HT-29 (cell line): ENCODE data around the gene HTR1D. TPM values are rescaled to one million over a fixed set of nuclear protein-coding genes. Genes with fewer than 3 reads are reported as not detected.

Experiments used
- DNase-seq: peaks from one replicate; pipeline ENCODE4 v3.0.0-alpha.2; 2015; ENCODE audit warnings: low spot score
- total RNA-seq: library from RNA; depleted of rRNA; stranded (reverse); fragments of >200 nt; shearing (Covaris generic); gene quantifications from 2 replicates; pipeline ENCODE4 v1.2.3, GENCODE V29; 2014

Gene HTR1D
- total RNA-seq, 1 experiment from 2014 or later: 1.0 TPM

DNA sequence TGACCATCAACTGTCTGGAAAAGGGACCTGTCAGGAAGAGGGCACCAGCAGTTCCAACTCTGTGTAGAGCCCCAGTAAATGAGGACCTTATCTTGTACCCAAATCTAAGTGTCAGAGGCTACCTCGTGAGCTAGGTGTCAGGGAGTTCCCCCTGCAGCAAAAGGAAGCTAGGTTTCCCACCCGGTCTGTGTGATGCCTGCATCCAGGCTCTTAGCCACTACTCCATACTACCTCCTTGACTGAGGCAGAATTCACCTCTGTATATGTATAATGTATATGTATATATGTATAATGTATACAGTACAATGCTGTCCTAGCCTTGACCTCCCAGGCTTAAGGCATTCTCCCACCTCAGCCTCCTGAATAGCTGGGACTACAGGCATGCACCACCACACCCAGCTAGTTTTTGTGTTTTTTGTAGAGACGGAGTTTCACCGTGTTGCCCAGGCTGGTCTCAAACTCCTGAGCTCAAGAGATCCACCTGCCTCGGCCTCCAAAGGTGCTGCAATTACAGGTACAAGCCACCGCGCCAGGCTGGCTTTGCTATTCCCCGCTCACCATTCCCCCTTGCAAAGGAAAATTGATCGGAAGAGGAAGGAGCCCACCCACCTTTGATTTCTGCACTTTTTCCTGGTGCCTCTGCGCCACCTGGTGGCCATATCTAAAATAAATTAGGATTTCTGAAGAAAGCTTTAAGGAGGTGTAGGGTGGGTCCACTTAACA lies 32.9 kb downstream of the HTR1D start:
- DNase-seq: peak; percentile 68

GRCh38 chr1:23179862-23180261 lies 37.4 kb downstream of the HTR1D start:
- no peak for DNase-seq

GRCh38 chr1:23178950-23179349 lies 38.4 kb downstream of the HTR1D start:
- DNase-seq: peak; percentile 52

GRCh38 chr1:23178414-23178813 lies 38.9 kb downstream of the HTR1D start:
- no peak for DNase-seq

DNA sequence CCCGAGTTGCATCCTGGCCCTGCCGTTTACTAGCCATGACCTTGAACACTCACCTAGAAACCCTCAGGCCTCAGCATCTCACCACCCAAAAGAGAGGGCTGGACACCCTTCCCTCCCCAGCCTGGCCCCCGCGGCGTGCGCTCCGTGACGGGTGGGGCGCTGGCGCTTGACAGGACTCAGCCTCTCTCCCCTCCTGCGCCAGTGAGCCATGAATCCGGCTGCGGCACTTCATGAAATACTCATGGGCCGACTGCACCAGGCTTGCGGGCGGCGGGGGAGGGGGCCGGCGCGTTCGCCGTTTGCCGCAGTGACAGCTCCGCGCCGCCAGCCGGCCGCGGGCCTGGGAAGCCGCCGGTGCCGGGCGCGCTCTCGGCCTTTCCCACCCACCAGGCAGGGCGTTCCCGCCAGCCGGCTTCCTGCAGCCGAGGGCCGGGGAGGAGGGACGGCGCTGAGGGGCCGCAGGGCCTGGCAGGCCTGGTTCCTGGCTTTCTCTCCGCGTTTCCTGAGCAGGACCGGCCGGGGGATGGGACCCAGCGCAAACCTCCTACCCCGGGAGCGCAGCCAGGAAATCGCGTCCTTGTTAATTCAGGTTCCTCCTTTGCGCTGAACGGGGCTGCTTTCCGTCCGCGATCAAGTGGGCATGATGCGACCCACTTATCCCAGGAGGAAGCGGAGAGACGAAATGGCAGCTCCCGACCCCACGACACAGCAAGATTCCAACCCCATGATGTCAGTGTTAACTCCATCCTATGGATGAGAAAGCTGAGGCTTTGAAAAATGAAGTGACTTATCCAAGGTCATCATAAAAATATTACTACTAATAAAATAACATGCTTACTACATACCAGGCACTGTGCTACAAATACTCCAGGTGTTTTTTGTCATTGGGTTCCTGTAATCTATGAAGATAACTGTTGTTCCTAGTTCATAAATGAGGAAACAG lies 39.6 kb downstream of the HTR1D start:
- DNase-seq: peak; percentile 63

GRCh38 chr1:23177031-23177430 lies 40.3 kb downstream of the HTR1D start:
- no peak for DNase-seq

GRCh38 chr1:23174426-23175110 lies 42.7 kb downstream of the HTR1D start:
- no peak for DNase-seq

GRCh38 chr1:23171181-23171755 lies 46.0 kb downstream of the HTR1D start:
- DNase-seq: no peak

- peak; percentile 76 for DNase-seq
Observed at GRCh38 chr1:23169727-23170335, 47.5 kb downstream of the HTR1D start.

DNA sequence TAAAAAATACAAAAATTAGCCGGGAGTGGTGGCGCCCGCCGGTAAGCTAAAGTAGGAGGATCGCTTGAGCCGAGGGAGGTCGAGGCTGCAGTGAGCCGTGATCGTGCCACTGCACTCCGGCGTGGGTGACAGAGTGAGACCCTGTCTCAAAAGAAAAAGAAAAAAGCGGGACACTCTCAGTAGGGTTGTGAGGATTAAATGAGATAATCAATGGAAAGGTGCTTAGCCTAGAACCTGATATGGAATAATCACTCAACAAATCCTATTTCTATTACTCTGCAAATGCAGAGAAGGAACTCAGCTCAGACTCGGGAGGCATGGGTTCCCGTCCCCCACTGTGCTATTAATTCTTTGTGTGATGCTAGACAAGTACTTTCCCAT lies 48.1 kb downstream of the HTR1D start:
- DNase-seq: no peak

- peak; percentile 95 for DNase-seq
Observed at GRCh38 chr1:23168445-23169194, 48.7 kb downstream of the HTR1D start, which contains the start of gene LUZP1. TSS of gene LUZP1 (minus strand) at chr1:23168856.

- no peak for DNase-seq
Observed at GRCh38 chr1:23168079-23168444, 49.2 kb downstream of the HTR1D start.

GRCh38 chr1:23167353-23168078 lies 49.8 kb downstream of the HTR1D start:
- DNase-seq: peak; percentile 53

- no peak for DNase-seq
Observed at GRCh38 chr1:23166854-23167253, 50.4 kb downstream of the HTR1D start.

- DNase-seq: no peak
Observed at GRCh38 chr1:23163395-23163794, 53.9 kb downstream of the HTR1D start.

GRCh38 chr1:23159963-23160877 lies 57.1 kb downstream of the HTR1D start:
- no peak for DNase-seq

DNA sequence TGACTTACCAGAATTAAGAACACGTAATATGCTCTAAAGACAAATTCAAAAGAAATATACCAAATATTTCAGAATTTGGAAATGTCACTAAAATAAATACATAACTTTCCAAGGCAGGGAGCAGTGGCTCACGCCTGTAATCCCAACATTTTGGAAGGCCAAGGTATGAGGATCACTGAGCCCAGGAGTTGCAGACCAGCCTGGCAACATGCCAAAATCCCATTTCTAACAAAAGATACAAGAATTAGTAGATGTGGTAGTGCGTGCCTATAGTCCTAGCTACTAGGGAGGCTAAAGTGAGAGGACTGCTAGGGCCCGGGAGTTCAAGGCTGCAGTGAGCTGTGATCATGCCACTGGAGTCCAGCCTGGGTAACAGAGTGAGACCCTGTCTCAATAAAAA lies 60.4 kb downstream of the HTR1D start:
- no peak for DNase-seq

- DNase-seq: no peak
Observed at GRCh38 chr1:23152966-23153684, 64.2 kb downstream of the HTR1D start.
